Left ventricle myocardium inferior (tissue), 1 donor: Measurements from ENCODE around the gene DCDC2. TPM values are rescaled to one million over a fixed set of nuclear protein-coding genes. Genes with fewer than 3 reads are reported as not detected.

Source experiments
- DNase-seq: peaks from one replicate; pipeline ENCODE4 v3.0.0-alpha.2; 2020
- H3K27ac ChIP-seq: fragments of 200-600 bp; replicated peaks from 2 replicates; pipeline ENCODE4 v1.8.0; 2021
- H3K27me3 ChIP-seq: fragments of 200-600 bp; 2 replicates; pipeline ENCODE4 v1.8.0; 2021; ENCODE audit warnings: low read depth
- H3K36me3 ChIP-seq: fragments of 200-600 bp; 2 replicates; pipeline ENCODE4 v1.8.0; 2021
- H3K4me1 ChIP-seq: fragments of 200-600 bp; 2 replicates; pipeline ENCODE4 v1.8.0; 2021
- H3K4me3 ChIP-seq: fragments of 200-600 bp; 2 replicates; pipeline ENCODE4 v1.8.0; 2021; ENCODE audit warnings: mild to moderate bottlenecking, moderate library complexity
- H3K9me3 ChIP-seq: fragments of 200-600 bp; replicated peaks from 2 replicates; pipeline ENCODE4 v1.8.0; 2021
- CTCF ChIP-seq: fragments of 200-600 bp; IDR thresholded peaks from 2 replicates; pipeline ENCODE4 v1.8.0; 2021; ENCODE audit warnings: antibody characterized with exemption, mild to moderate bottlenecking, borderline replicate concordance
- intact Hi-C: fragments of 100-400 bp; cut with micrococcal nuclease; formaldehyde crosslinking; loops from one replicate; pipeline ENCODE4 v1.11.0; 2022
- total RNA-seq: library from RNA; stranded (reverse); fragmentation: NEBNext Ultra II Directional; extraction: Animal tissue kit (Norgen Biotek cat#: 25700); gene quantifications from one replicate; pipeline ENCODE4 v1.2.1, GENCODE V29; 2021
- donor health status: DM: no; HTN: yes; CAD: no; lungs with severe emphysema.

DCDC2 gene
- total RNA-seq, 1 donor from 2014 or later, result not detected

- H3K27ac ChIP-seq, result no peak overlapping the region
- no peak for TF ChIP-seq CTCF
- no peaks in the 10 kb centered on the region for H3K36me3 ChIP-seq
- H3K4me3 ChIP-seq, result no peak overlapping the region
- intact Hi-C loops, result no loop called here
- peaks cover 30% of the 10 kb centered on the region for H3K27me3 ChIP-seq
- no peak for DNase-seq
- no peaks in the 10 kb centered on the region for H3K4me1 ChIP-seq
- no peaks in the 10 kb centered on the region for H3K9me3 ChIP-seq
These were observed 128.0 kb downstream of the DCDC2 start for GRCh38 chr6:24229696-24230405.

- intact Hi-C loops, result no loop called here
- H3K4me1 ChIP-seq, result no peaks in the 10 kb centered on the region
These were observed 129.1 kb downstream of the DCDC2 start for GRCh38 chr6:24228681-24229255.

GRCh38 chr6:24228123-24228522, 129.7 kb downstream of the DCDC2 start:
- no peak for TF ChIP-seq CTCF
- H3K9me3 ChIP-seq, result no peaks in the 10 kb centered on the region
- intact Hi-C loops, result no loop called here

More at GRCh38 chr6:24228681-24229255, 129.1 kb downstream of the DCDC2 start:
- no peak for TF ChIP-seq CTCF
- Histone ChIP-seq H3K4me3 (no peak overlapping the region), H3K36me3 (no peaks in the 10 kb centered on the region), H3K27ac (no peak overlapping the region), H3K27me3 (peaks cover 38% of the 10 kb centered on the region), H3K9me3 (no peaks in the 10 kb centered on the region)
- DNase-seq, result no peak

GRCh38 chr6:24227556-24227955, 130.3 kb downstream of the DCDC2 start:
- H3K4me1 ChIP-seq, result no peaks in the 10 kb centered on the region
- intact Hi-C loops, result no loop called here
- H3K27me3 ChIP-seq, result peaks cover 38% of the 10 kb centered on the region
- H3K4me3 ChIP-seq, result no peak overlapping the region
- H3K27ac ChIP-seq, result no peak overlapping the region
- H3K36me3 ChIP-seq, result no peaks in the 10 kb centered on the region
- no peak for DNase-seq
- H3K9me3 ChIP-seq, result no peaks in the 10 kb centered on the region
- TF ChIP-seq CTCF, result no peak

More at GRCh38 chr6:24228123-24228522, 129.7 kb downstream of the DCDC2 start:
- Histone ChIP-seq H3K4me1 (no peaks in the 10 kb centered on the region), H3K36me3 (no peaks in the 10 kb centered on the region), H3K27ac (no peak overlapping the region), H3K27me3 (peaks cover 38% of the 10 kb centered on the region), H3K4me3 (no peak overlapping the region)
- DNase-seq, result no peak

- H3K27ac ChIP-seq, result no peak overlapping the region
- H3K4me1 ChIP-seq, result no peaks in the 10 kb centered on the region
- no peak for TF ChIP-seq CTCF
- DNase-seq, result no peak
- no peaks in the 10 kb centered on the region for H3K9me3 ChIP-seq
- H3K36me3 ChIP-seq, result no peaks in the 10 kb centered on the region
- H3K27me3 ChIP-seq, result peaks cover 38% of the 10 kb centered on the region
- intact Hi-C loops, result no loop called here
- no peak overlapping the region for H3K4me3 ChIP-seq
These were observed 131.3 kb downstream of the DCDC2 start for GRCh38 chr6:24226541-24226940.
